ENCODE data around the gene RPS15A.

The RPS15A gene

GRCh38 chr16:18789850-18790706 lies at the start of gene RPS15A:
Gene RPS15A, minus strand, starts transcription at chr16:18790334. Its CDS starts 1,221 bp downstream, at chr16:18789113.
- peak; percentile 97 for DNase-seq (ENCODE audit: low spot score)

- no peak for DNase-seq (ENCODE audit: low spot score)
Observed at GRCh38 chr16:18839555-18839954, 49.4 kb upstream of the RPS15A start.

- DNase-seq (ENCODE audit: low spot score): no peak
Observed at GRCh38 chr16:18836702-18837101, 46.6 kb upstream of the RPS15A start.

- DNase-seq (ENCODE audit: low spot score): no peak
Observed at GRCh38 chr16:18834864-18835263, 44.7 kb upstream of the RPS15A start.

- no peak for DNase-seq (ENCODE audit: low spot score)
Observed at GRCh38 chr16:18833707-18834505, 43.8 kb upstream of the RPS15A start.

- DNase-seq (ENCODE audit: low spot score): no peak
Observed at GRCh38 chr16:18832613-18833012, 42.5 kb upstream of the RPS15A start.

GRCh38 chr16:18832006-18832405 lies 41.9 kb upstream of the RPS15A start:
- no peak for DNase-seq (ENCODE audit: low spot score)

- no peak for DNase-seq (ENCODE audit: low spot score)
Observed at GRCh38 chr16:18829251-18829650, 39.1 kb upstream of the RPS15A start.

- no peak for DNase-seq (ENCODE audit: low spot score)
Observed at GRCh38 chr16:18827890-18828289, 37.8 kb upstream of the RPS15A start.

GRCh38 chr16:18816286-18816685 lies 26.2 kb upstream of the RPS15A start:
- DNase-seq (ENCODE audit: low spot score): no peak

- no peak for DNase-seq (ENCODE audit: low spot score)
Observed at GRCh38 chr16:18811925-18812324, 21.8 kb upstream of the RPS15A start.

GRCh38 chr16:18809165-18809564 lies 19.0 kb upstream of the RPS15A start:
- no peak for DNase-seq (ENCODE audit: low spot score)

GRCh38 chr16:18805257-18805773 lies 15.2 kb upstream of the RPS15A start:
- DNase-seq (ENCODE audit: low spot score): no peak

GRCh38 chr16:18804540-18804939 lies 14.4 kb upstream of the RPS15A start:
- DNase-seq (ENCODE audit: low spot score): no peak

- no peak for DNase-seq (ENCODE audit: low spot score)
Observed at GRCh38 chr16:18803569-18804462, 13.7 kb upstream of the RPS15A start.

GRCh38 chr16:18802767-18803343 lies 12.7 kb upstream of the RPS15A start:
- DNase-seq (ENCODE audit: low spot score): no peak

- peak; percentile 99 for DNase-seq (ENCODE audit: low spot score)
Observed at GRCh38 chr16:18801145-18801972, 11.2 kb upstream of the RPS15A start, which contains the start of gene ARL6IP1. Gene ARL6IP1, minus strand, starts transcription at chr16:18801549. Its CDS starts 83 bp downstream, at chr16:18801466.

GRCh38 chr16:18800775-18801144 lies 10.6 kb upstream of the RPS15A start:
- DNase-seq (ENCODE audit: low spot score): peak; percentile 21

GRCh38 chr16:18800293-18800692 lies 10.2 kb upstream of the RPS15A start:
- no peak for DNase-seq (ENCODE audit: low spot score)

GRCh38 chr16:18799500-18799899 lies 9.4 kb upstream of the RPS15A start:
- DNase-seq (ENCODE audit: low spot score): no peak
